Activated naive CD8-positive, alpha-beta T cell treated with anti-CD3 and anti-CD28 coated beads, Interleukin-2, amount 50 U/mL, for 24 hours (primary cell): Measurements from ENCODE around the gene TMEM87B.

Source experiments
- ATAC-seq: fragments of 150-1000 bp; cut with Tn5 transposase; one replicate; pipeline ENCODE4 v1.10.0; 2021
- DNase-seq: peaks from one replicate; pipeline ENCODE4 v3.0.0; 2021
- H3K27ac Mint-ChIP-seq: one replicate; pipeline ENCODE4 v1.8.0; 2021; ENCODE audit warnings: mild to moderate bottlenecking, mixed read lengths
- H3K27me3 Mint-ChIP-seq: one replicate; pipeline ENCODE4 v1.8.0; 2021; ENCODE audit warnings: mixed read lengths
- H3K36me3 Mint-ChIP-seq: one replicate; pipeline ENCODE4 v1.8.0; 2021; ENCODE audit warnings: low read depth, mixed read lengths
- H3K4me1 Mint-ChIP-seq: one replicate; pipeline ENCODE4 v1.8.0; 2021; ENCODE audit warnings: mixed read lengths
- H3K4me3 Mint-ChIP-seq: one replicate; pipeline ENCODE4 v1.8.0; 2021; ENCODE audit warnings: mild to moderate bottlenecking, moderate library complexity, mixed read lengths
- H3K9me3 Mint-ChIP-seq: one replicate; pipeline ENCODE4 v1.8.0; 2021; ENCODE audit warnings: mixed read lengths

The TMEM87B gene

GRCh38 chr2:112152476-112153178 lies 97.6 kb downstream of the TMEM87B start:
- DNase-seq, result no peak
- Mint-ChIP-seq H3K9me3 (no peaks in the 10 kb centered on the region), H3K4me1 (peaks cover 39% of the 10 kb centered on the region), H3K27me3 (no peaks in the 10 kb centered on the region), H3K36me3 (no peaks in the 10 kb centered on the region), H3K4me3 (no peak overlapping the region), H3K27ac (no peak overlapping the region)
- ATAC-seq, result no peak

GRCh38 chr2:112153179-112153490 lies 98.1 kb downstream of the TMEM87B start:
- H3K4me3 Mint-ChIP-seq, result no peak overlapping the region
- H3K36me3 Mint-ChIP-seq, result no peaks in the 10 kb centered on the region
- H3K9me3 Mint-ChIP-seq, result no peaks in the 10 kb centered on the region
- H3K27me3 Mint-ChIP-seq, result no peaks in the 10 kb centered on the region
- H3K4me1 Mint-ChIP-seq, result peaks cover 39% of the 10 kb centered on the region
- no peak overlapping the region for H3K27ac Mint-ChIP-seq
- ATAC-seq, result no peak
- no peak for DNase-seq

- H3K9me3 Mint-ChIP-seq, result no peaks in the 10 kb centered on the region
Measured at GRCh38 chr2:112153501-112153900, 98.4 kb downstream of the TMEM87B start.

GRCh38 chr2:112154246-112155117 lies 99.4 kb downstream of the TMEM87B start:
- Mint-ChIP-seq H3K9me3 (no peaks in the 10 kb centered on the region), H3K4me3 (no peak overlapping the region), H3K27me3 (no peaks in the 10 kb centered on the region), H3K4me1 (peaks cover 39% of the 10 kb centered on the region), H3K36me3 (no peaks in the 10 kb centered on the region), H3K27ac (no peak overlapping the region)
- ATAC-seq (no peak), DNase-seq (no peak)

More at GRCh38 chr2:112153501-112153900, 98.4 kb downstream of the TMEM87B start:
- Mint-ChIP-seq H3K27ac (no peak overlapping the region), H3K36me3 (no peaks in the 10 kb centered on the region), H3K27me3 (no peaks in the 10 kb centered on the region), H3K4me3 (no peak overlapping the region), H3K4me1 (peaks cover 39% of the 10 kb centered on the region)
- DNase-seq (no peak), ATAC-seq (no peak)

GRCh38 chr2:112155331-112156151 lies 100.5 kb downstream of the TMEM87B start:
- DNase-seq (peak; percentile 50), ATAC-seq (peak; percentile 26)
- Mint-ChIP-seq H3K36me3 (no peaks in the 10 kb centered on the region), H3K9me3 (no peaks in the 10 kb centered on the region), H3K27me3 (no peaks in the 10 kb centered on the region), H3K27ac (peak overlapping the region; percentile 82), H3K4me3 (peak overlapping the region; percentile 59), H3K4me1 (peaks cover 42% of the 10 kb centered on the region)

- H3K27ac Mint-ChIP-seq, result peak overlapping the region; percentile 82
- H3K4me1 Mint-ChIP-seq, result peaks cover 42% of the 10 kb centered on the region
- peak; percentile 67 for DNase-seq
- H3K9me3 Mint-ChIP-seq, result no peaks in the 10 kb centered on the region
- peak overlapping the region; percentile 59 for H3K4me3 Mint-ChIP-seq
- H3K36me3 Mint-ChIP-seq, result no peaks in the 10 kb centered on the region
- H3K27me3 Mint-ChIP-seq, result no peaks in the 10 kb centered on the region
- peak; percentile 41 for ATAC-seq
Measured at GRCh38 chr2:112156152-112156986, 101.3 kb downstream of the TMEM87B start.

GRCh38 chr2:112157472-112157871 lies 102.4 kb downstream of the TMEM87B start:
- H3K27me3 Mint-ChIP-seq, result no peaks in the 10 kb centered on the region
- peak overlapping the region; percentile 55 for H3K27ac Mint-ChIP-seq
- DNase-seq, result no peak
- H3K9me3 Mint-ChIP-seq, result no peaks in the 10 kb centered on the region
- no peak for ATAC-seq
- H3K4me1 Mint-ChIP-seq, result peaks cover 42% of the 10 kb centered on the region
- H3K4me3 Mint-ChIP-seq, result no peak overlapping the region
- no peaks in the 10 kb centered on the region for H3K36me3 Mint-ChIP-seq

GRCh38 chr2:112159454-112159921 lies 104.4 kb downstream of the TMEM87B start:
- no peak overlapping the region for H3K4me3 Mint-ChIP-seq
- H3K27me3 Mint-ChIP-seq, result no peaks in the 10 kb centered on the region
- H3K36me3 Mint-ChIP-seq, result no peaks in the 10 kb centered on the region
- H3K27ac Mint-ChIP-seq, result no peak overlapping the region
- DNase-seq (no peak), ATAC-seq (no peak)
- H3K9me3 Mint-ChIP-seq, result no peaks in the 10 kb centered on the region
- H3K4me1 Mint-ChIP-seq, result peaks cover 33% of the 10 kb centered on the region

- ATAC-seq (no peak), DNase-seq (no peak)
- H3K27ac Mint-ChIP-seq, result no peak overlapping the region
- peaks cover 22% of the 10 kb centered on the region for H3K4me1 Mint-ChIP-seq
- H3K27me3 Mint-ChIP-seq, result no peaks in the 10 kb centered on the region
- no peak overlapping the region for H3K4me3 Mint-ChIP-seq
- H3K36me3 Mint-ChIP-seq, result no peaks in the 10 kb centered on the region
- H3K9me3 Mint-ChIP-seq, result no peaks in the 10 kb centered on the region
Measured at GRCh38 chr2:112160283-112161250, 105.5 kb downstream of the TMEM87B start.

- H3K27ac Mint-ChIP-seq, result no peak overlapping the region
- no peaks in the 10 kb centered on the region for H3K27me3 Mint-ChIP-seq
- H3K4me3 Mint-ChIP-seq, result no peak overlapping the region
- H3K36me3 Mint-ChIP-seq, result no peaks in the 10 kb centered on the region
- DNase-seq, result no peak
- H3K4me1 Mint-ChIP-seq, result peaks cover 12% of the 10 kb centered on the region
- H3K9me3 Mint-ChIP-seq, result no peaks in the 10 kb centered on the region
- no peak for ATAC-seq
Measured at GRCh38 chr2:112161431-112162145, 106.5 kb downstream of the TMEM87B start.

GRCh38 chr2:112162341-112162740 lies 107.3 kb downstream of the TMEM87B start:
- Mint-ChIP-seq H3K9me3 (no peaks in the 10 kb centered on the region), H3K27ac (no peak overlapping the region), H3K36me3 (no peaks in the 10 kb centered on the region), H3K27me3 (no peaks in the 10 kb centered on the region), H3K4me1 (peaks cover 10% of the 10 kb centered on the region), H3K4me3 (no peak overlapping the region)
- DNase-seq (no peak), ATAC-seq (no peak)

GRCh38 chr2:112162956-112163355 lies 107.9 kb downstream of the TMEM87B start:
- no peaks in the 10 kb centered on the region for H3K27me3 Mint-ChIP-seq
- H3K36me3 Mint-ChIP-seq, result no peaks in the 10 kb centered on the region
- peaks cover 7% of the 10 kb centered on the region for H3K4me1 Mint-ChIP-seq
- ATAC-seq (no peak), DNase-seq (no peak)
- no peaks in the 10 kb centered on the region for H3K9me3 Mint-ChIP-seq
- no peak overlapping the region for H3K27ac Mint-ChIP-seq
- no peak overlapping the region for H3K4me3 Mint-ChIP-seq
